Stimulated activated naive CD8-positive, alpha-beta T cell treated with anti-CD3 and anti-CD28 coated beads, Interleukin-15, Interleukin-2, amounts not matched to agents 100 U/mL and 50 U/mL, for 24 hours (primary cell): Measurements from ENCODE around the gene MCIDAS.

Experiments used
- ATAC-seq: fragments of 150-1000 bp; cut with Tn5 transposase; one replicate; pipeline ENCODE4 v1.10.0; 2021
- DNase-seq: peaks from one replicate; pipeline ENCODE4 v3.0.0; 2021

MCIDAS gene

DNA sequence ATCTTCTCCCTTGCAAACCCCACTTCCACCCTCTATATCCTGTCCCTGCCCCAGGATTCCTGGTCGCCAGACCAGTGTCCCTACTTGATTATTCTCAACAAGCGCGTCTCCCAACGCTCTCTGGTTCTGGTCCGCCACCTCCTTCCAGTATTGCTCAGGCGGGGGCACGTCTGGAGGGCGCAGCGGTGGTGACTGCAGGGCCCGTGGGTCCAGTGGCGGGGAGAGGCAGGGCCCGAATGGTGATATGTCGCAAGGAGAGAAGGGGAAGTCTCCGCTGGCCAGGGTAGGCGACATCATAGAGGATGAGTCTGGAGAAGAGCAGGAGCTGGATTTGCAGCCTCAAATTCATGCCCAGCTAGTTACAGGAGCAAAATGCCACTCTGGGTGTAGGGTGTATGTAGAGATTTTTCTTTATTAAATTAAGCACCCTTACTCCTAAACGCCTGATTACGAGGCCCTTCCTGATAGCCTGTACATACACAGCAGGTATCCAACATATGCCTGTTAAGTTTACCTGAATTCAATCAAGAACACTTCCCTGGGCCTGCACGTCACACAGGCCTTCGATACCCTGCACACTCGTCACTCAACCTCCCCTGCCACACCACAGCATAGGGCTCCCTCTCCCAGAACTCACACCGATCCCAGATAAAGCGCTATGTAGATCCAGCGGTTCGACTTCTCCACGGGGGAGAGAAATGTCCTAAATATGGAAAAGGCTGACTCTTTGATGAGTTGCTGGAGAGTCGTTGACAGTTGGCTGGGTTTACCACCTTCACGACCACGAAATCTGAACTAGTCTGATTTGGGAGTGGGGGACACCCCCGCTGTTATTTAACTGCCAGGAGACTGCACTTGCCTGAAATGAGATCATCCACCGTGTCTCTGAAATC, 4.8 kb downstream of the MCIDAS start:
- DNase-seq (peak; percentile 8), ATAC-seq (no peak)

DNA sequence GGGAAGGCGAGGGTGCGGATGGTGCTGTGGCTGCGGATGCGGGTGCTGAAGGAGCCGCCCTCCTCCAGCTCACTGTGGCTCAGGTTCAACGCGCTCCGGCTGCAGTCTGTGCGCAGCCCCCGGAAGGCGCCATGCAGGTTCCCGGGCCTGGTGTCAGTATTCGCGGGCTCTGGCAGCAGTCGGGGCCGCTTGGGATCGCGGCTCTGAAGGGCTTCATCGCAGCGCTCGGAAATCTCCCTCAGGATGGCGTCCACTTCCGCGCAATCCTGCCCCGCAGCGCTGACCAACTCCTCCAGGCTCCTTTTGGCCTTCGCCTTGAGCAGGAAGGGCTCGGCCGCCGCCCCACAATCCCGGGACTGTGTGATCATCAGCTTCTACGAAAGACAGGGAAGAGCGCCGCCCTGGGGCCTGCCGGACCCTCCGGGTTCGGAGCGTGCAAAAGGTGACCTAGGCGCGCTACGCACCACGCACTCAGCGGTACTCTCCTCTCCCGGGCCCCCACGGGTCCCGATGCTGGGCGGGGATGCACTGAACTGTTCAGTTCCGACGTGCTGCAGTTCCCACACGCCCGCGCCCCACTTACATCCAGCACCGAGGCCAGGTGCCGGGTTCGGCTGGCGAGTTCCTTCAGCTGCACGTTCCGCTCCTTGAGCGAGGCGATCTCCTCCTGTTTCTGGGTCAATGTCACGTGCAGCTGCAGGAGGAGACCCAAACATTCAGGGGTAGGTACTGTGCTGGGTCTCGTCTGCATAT, 6.5 kb downstream of the MCIDAS start:
- DNase-seq (peak; percentile 15), ATAC-seq (peak; percentile 34)

DNA sequence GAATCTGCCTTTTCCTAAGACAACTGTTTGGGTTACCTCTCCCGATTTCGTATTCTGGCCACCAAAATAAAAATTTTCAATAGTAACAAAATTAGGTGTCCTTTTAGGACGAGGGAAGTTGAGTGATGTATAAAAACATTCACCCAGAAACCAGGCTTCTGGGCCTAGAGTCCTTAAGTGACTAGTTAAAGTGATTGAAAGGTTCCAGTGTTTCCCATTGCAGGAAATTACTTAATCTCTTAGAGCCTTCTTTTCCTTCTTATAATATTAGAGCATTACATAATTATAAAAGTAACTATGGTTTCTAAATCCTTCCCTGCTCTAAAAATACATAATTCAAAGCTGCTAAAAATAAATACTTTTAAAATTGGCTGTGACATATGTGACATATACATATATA, 7.3 kb downstream of the MCIDAS start:
- ATAC-seq: no peak
- DNase-seq: no peak

DNA sequence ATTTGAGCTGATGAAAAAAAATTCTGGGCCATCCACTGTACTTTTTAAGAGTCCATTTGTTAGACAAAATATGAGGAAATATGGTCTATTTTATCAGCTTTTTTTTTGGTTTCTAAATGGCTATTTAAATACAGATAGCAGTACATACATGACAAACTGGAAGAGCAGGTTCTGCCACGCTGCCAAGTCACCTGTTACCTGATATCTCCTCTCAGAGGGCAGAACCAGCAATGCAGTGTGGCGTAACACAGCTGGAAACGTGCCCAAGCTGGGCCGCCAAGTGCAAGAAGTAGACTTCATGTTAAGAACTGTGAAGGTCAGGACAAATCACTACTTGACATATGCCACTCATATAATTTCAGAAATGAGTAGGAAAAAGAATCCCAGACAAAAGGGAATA, 8.1 kb downstream of the MCIDAS start:
- ATAC-seq (no peak), DNase-seq (no peak)

DNA sequence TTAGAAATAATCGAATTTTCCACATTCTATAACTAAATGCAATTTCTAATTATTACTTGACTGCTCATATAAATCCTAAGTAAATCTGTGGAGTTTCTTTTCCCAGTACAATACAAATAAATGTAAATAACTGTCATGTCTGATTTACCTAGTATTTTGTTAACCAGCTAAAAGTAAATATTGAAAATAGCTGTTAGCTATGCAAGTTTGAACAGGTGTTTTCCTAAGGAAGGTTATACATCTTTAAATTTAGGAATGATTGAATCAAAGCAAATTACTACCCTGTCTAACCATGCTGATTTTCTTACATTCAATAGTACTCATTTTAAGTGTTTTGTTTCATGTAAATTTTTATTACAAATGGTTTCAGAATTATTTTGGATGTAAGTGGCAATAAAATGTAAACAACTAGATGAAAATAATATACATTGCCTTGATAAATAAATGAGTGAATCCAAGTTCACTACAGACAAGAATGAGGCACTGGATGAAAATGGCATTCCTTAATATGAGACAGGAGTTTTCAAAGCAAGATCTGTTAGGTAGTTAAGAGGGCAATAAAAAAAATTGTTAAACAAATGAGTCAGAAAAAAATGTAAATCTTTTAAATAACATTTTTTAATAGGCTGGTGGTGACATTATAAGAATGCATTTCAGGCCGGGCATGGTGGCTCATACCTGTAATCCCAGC, 15.8 kb downstream of the MCIDAS start:
- no peak for DNase-seq
- no peak for ATAC-seq

DNA sequence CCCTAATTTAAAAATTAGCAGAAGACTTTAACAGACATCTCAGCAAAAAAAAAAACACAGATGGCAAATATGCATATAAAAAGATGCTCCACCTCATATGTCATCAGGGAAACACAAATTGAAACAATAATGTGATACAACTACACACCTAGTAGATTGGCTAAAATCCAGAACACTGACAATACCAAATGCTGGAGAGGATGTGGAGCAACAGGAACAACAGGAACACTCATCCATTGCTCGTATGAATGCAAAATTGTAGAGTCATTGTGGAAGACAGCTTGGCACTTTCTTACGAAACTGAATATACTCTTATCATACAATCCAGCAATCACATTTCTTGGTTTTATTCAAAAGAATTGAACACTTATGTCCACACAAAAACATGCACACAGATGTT, 22.1 kb downstream of the MCIDAS start:
- no peak for DNase-seq
- ATAC-seq: no peak

DNA sequence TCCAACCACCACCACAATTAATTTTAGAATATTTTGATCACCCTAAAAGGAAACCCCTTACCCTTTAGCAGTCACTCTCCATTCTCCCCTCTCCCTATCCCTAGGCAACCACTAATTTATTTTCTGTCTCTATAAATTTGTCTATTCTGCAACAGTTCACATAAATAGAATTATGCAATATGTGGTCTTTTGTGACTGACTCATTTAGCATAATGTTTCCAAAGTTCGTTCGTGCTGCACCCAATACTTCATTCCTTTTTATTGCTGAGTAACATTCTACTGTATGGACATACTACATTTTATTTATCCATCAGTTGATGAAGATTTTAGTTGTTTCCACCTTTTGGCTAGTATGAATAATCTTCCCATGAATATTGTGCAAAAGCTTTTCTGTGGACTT, 36.0 kb downstream of the MCIDAS start:
- ATAC-seq: no peak
- DNase-seq: no peak

DNA sequence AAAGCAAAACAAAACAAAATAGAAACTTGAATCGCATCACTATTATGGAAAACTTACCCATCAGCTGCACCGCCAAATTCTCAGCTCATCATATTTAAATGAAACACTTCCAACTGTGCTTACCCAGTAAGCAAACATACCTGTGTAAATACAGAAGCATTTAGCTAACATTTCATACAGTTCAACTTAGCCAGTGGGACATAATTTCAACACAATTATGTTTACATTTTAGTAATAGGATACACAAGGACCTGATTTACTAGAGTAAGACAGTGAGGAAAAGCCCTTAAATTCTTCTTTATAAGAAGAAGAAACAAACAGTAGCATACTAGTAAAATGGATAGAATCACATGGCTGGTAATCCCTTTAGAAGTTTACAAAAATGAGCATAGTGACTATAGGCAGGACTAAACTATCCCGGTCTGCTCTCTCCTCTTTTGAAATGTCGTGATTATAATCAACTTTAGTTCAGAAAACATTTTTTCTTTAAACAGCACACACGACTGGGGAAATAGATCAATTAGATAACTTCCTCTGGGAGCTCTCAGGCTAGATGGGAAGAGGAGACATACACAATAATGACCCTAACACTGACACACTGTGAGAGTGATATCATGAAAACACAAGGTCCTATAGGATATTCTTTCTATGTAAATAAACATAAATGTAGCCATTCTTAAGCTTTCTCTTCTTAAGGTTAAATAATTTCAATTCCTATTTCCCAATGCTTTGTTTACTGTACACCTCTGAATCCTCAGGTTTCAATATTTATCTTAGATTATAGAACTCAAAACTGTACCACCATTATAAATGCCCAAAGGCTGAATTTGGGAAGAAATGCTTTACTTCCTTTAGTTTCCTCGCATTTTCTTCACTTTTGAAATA, 38.2 kb downstream of the MCIDAS start:
- ATAC-seq: no peak
- no peak for DNase-seq

DNA sequence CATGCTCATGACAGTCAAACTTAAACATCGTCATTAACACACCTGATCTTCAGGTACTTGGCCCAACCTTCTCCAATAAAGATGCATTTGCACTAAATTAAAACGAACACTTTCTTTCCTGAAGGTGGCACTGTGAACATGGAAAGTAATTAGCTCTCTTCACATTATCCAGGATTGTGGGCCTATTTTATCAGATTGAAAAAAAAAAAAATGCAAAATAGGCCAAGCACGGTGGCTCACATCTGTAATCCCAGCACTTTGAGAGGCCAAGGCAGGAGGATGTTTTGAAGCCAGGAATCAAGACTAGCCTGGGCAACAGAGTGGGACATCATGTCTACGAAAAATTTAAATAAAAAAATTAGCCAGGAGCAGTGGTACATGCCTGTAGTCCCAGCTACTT, 39.7 kb downstream of the MCIDAS start:
- ATAC-seq (no peak), DNase-seq (no peak)

DNA sequence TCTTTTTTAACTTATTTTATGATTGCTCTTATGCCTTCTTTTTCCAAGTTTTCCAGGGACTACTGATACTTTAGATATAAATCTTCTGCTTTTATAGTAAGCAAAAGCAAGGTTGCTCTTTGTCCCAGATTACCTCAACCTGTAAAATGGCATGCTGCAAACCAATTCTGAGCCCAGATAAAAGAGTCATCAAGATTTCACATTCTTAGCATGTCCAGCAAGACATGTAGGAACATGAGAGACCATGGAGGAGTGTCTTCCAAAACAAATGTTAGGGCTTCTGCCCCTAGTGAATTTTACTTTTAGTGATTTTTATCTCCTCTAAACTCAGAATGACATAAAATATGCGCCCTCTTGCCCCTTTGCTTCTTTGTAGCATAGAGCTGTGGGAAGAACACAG, 47.1 kb downstream of the MCIDAS start:
- DNase-seq: no peak
- no peak for ATAC-seq

DNA sequence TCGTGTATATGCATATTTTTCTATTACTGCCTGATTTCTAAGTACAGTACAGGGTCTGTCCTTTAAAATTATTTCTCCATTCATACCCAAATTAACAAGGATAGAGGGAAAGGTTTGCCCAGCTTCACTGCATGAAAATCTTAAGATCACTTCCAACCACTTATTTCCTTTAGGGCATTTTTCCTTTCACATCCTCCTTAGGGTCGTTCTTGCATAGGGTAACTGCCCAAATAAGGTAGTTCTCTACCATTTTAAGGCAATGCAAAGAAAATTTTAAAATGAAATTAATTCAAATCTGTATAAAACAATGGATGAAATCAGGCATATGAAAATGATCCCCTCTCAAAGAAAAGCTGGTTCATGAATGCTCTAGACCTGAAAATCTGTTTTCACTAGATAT, 50.0 kb downstream of the MCIDAS start:
- ATAC-seq (no peak), DNase-seq (no peak)

DNA sequence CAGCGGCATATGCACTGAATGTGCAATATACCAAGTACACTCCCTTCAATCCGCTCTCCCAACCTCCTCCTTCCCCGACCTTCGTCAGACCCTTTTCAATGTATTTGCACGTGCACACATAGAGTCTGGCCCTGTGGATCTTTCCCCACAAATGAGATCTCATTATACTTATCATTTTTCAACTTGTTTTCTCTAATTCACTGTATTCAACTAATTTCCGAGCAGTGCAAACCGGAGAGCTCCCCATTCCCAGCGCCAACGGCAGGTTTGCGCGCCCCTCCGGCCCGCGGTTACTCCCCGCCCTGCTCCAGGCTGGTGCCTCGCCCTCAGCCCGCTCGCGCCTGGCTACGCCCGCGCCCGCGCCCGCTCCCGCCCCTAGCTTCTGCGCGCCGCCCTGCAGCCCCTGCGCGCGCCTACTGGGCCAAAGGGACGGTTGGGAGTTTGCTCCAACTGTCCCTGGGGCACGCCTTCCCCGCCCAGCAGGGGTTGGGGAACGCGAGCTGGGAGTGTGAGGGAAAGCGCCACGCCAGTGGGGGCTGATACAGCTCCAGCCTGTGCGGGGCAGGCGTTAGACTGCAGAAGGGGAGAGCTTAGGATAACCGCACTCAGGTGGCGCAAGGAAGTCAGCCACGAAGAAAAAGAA, 50.8 kb downstream of the MCIDAS start:
- DNase-seq: peak; percentile 34
- no peak for ATAC-seq

DNA sequence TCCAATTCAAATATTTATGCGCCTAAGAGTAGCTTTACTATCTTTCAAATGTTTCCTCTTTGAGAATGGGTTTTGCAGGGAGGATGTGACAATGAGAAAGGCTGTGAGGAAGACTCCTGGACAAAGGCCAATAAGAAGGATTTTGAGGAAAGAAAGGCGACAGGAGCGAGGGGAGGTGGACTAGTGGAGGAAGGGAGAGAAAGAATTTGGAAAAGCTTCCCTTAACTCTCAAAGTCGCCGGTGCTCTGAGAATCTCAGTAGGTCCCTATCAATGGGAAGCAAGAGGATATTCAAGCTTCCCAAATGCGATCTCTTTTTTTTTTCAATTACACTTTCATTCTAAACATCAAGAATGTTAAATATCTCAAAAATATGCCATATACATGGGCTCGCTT, 51.3 kb downstream of the MCIDAS start:
- DNase-seq: no peak
- no peak for ATAC-seq

DNA sequence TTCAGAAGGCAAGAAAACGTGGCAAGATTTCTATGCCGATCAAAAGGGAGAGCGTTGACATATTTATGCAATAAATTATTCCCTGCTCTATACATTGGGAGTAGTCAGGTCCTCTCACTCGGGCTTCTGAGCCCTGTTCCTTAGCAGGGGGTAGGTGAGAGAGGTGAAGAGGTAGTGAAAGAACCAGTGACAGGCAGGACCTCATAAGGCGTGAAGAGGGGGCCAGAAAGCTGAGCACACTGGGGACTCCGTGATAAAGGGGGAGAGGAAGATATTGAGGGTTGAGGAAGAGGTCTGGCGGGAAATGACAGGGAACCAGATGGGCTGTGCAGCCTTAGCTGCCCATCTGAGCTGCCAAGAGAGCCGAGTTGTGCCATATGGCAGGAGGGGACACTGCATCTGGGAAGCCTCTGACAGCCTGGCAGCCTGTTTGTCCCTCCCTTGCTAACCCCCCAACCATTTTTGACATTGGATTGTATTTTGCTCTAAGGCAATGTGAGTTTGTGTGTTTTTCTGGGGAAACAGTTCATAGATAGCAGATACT, 53.4 kb downstream of the MCIDAS start:
- peak; percentile 7 for DNase-seq
- no peak for ATAC-seq

DNA sequence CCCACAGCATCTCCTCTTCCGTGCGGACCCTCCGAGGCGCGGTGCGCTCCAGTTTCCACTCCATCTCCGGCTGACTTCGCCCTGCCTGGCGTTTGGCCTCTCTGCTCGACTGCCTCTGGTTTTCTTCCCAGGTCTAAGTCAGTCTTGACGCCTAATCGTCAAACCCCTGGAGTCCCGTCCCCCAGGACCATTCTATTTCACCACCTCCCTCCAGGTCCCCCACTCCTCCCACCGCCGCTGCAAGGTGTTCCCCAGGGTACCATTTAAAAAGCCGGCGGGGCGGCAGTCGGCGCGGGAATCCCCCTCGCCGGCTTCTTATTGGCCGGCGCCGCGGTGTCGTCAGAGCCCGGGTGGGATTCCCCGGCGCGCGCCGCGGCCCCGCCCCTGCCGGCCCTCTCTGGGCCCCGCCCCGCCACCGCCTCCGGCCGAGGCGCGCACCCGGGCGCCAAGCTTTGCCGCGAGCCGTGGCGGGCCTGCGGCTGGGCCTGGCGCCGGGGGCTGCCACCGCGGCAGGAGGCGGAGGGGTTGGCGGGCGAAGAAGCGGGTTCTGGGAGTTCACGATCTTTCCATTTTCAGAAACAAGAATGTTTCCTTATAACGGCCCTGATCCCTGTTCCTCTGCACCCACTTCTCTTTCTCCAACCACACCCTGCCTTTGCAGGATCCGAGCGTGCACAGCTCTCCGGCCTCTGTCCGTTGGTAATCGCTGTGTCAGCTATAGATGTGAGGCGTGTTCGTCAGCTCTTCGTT, 54.0 kb downstream of the MCIDAS start, which contains the start of gene CDC20B:
Gene CDC20B (minus strand): TSS at position 241 of the 750 bp plus-strand sequence. CDS start 177 bp downstream, at position 64.
- DNase-seq (peak; percentile 86), ATAC-seq (peak; percentile 94)

DNA sequence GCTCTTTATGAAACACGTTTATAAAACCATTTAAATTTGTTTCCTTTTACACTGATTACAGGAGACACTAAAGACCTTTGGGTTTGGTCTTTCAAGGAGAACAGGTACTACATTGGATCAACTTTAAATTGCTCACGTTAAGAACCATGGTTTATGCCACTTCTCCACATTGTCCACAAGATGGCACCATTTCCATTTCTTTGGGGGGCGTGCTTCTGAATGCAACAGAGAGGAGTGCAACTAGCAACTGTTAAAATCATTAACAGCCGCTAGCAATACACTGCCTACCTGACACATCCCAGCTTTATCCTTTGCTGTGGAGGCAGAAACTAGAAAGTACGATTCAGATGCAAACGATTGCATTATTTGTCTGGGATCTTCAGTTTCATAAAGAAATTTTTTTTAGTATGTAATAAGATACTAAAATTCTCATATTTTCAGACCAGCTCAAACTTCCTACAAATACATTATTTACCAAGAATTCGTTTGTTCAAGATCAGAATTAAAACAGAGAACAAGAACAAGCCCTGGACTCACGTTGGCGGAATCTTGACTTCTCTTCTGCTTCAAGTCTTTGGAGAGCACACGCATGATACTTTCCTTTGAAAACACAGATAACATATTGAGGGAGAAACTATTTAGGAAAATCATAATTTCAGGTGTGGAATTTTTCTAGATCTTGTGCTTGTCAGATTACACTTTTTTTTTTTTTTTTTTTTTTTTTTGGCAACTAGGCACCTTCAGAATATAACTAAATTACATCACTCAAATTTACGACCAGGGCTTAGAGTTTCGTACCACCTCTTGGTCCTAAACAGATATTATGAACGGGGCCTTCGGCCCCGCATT, 54.8 kb downstream of the MCIDAS start:
- DNase-seq (peak; percentile 38), ATAC-seq (peak; percentile 63)

DNA sequence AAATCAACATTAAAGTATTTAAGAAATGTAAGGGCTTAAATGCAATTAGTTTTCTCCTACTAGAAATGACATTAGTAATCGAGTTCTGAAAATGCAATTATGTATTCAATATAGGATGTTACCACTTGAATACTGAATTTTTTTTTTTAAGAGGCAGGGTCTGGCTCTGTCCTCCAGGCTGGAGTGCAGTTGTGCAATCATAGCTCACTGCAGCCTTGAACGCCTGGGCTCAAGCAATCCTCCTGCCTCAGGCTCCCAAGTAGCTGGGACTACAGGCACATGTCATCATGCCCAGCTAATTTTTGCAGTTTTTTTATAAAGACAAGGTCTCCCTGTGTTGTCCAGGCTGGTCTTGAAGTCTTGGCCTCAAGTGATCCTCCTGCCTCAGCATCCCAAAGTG, 55.6 kb downstream of the MCIDAS start:
- DNase-seq: no peak

More for the DNA sequence above, 55.6 kb downstream of the MCIDAS start:
- no peak for ATAC-seq
